GM18867 (cell line): ENCODE measurements around the gene DTX4.

Source experiments
- ATAC-seq: cut with Tn5 transposase; IDR thresholded peaks from one replicate; pipeline ENCODE4 v1.9.1; 2021; ENCODE audit warnings: mild to moderate bottlenecking, moderate library complexity; ENCODE audit not compliant: unreplicated experiment

DTX4 gene

GRCh38 chr11:59189986-59190385, 18.1 kb downstream of the DTX4 start:
- ATAC-seq, result no peak

- ATAC-seq, result no peak
Observed at GRCh38 chr11:59191095-59191494, 19.2 kb downstream of the DTX4 start.

GRCh38 chr11:59191890-59192289, 20.0 kb downstream of the DTX4 start:
- ATAC-seq, result no peak

- no peak for ATAC-seq
Observed at GRCh38 chr11:59192446-59193020, 20.6 kb downstream of the DTX4 start.

- no peak for ATAC-seq
Observed at GRCh38 chr11:59193587-59194130, 21.7 kb downstream of the DTX4 start.

- ATAC-seq, result no peak
Observed at GRCh38 chr11:59195586-59195985, 23.7 kb downstream of the DTX4 start.

GRCh38 chr11:59196777-59197176, 24.8 kb downstream of the DTX4 start:
- ATAC-seq, result no peak

- no peak for ATAC-seq
Observed at GRCh38 chr11:59197991-59198390, 26.1 kb downstream of the DTX4 start.

GRCh38 chr11:59198726-59199125, 26.8 kb downstream of the DTX4 start:
- no peak for ATAC-seq

- ATAC-seq, result peak; percentile 59
Observed at GRCh38 chr11:59199546-59200422, 27.9 kb downstream of the DTX4 start.

GRCh38 chr11:59200423-59200746, 28.5 kb downstream of the DTX4 start:
- no peak for ATAC-seq

GRCh38 chr11:59201353-59201752, 29.4 kb downstream of the DTX4 start:
- no peak for ATAC-seq

GRCh38 chr11:59204746-59205145, 32.8 kb downstream of the DTX4 start:
- ATAC-seq, result no peak

- ATAC-seq, result no peak
Observed at GRCh38 chr11:59205648-59206047, 33.7 kb downstream of the DTX4 start.

GRCh38 chr11:59206635-59207034, 34.7 kb downstream of the DTX4 start:
- no peak for ATAC-seq

- peak; percentile 65 for ATAC-seq
Observed at GRCh38 chr11:59207988-59208451, 36.1 kb downstream of the DTX4 start.

GRCh38 chr11:59208956-59209355, 37.0 kb downstream of the DTX4 start:
- ATAC-seq, result no peak

GRCh38 chr11:59212222-59212621, 40.3 kb downstream of the DTX4 start:
- no peak for ATAC-seq

- no peak for ATAC-seq
Observed at GRCh38 chr11:59212744-59213631, 41.1 kb downstream of the DTX4 start, which contains the start of gene MPEG1. TSS of gene MPEG1 (minus strand) at chr11:59212927. CDS start at chr11:59212865, 62 bp downstream.

- no peak for ATAC-seq
Observed at GRCh38 chr11:59214141-59214893, 42.4 kb downstream of the DTX4 start.
